ENCODE data around the gene ELOVL5. TPM values are rescaled to one million over a fixed set of nuclear protein-coding genes. Genes with fewer than 3 reads are reported as not detected.

The ELOVL5 gene
- total RNA-seq, 1 donor from 2014 or later = 52.8 TPM

DNA sequence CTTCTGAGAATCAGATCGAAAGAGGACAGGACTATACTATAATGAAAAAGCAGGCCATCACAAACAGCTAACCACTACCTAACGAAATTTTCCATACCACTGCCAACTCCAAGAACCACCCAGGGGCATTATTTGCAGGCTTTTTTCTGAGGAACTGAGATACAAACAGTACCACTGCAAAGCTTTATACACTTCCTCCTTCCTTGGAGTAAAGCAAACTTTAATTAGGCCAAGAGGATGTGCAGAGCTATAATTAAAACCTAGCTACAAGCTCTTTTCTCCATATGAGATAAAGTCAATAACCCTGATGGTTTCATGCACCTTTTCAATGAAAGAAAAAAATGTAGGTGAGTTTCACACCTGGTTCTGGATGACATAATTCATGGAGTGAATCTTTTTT lies 68.5 kb downstream of the ELOVL5 start:
- Mint-ChIP-seq H3K27ac (ENCODE audit: unreplicated experiment) (no peak overlapping the region), H3K9me3 (ENCODE audit: unreplicated experiment) (no peaks in the 10 kb centered on the region)

DNA sequence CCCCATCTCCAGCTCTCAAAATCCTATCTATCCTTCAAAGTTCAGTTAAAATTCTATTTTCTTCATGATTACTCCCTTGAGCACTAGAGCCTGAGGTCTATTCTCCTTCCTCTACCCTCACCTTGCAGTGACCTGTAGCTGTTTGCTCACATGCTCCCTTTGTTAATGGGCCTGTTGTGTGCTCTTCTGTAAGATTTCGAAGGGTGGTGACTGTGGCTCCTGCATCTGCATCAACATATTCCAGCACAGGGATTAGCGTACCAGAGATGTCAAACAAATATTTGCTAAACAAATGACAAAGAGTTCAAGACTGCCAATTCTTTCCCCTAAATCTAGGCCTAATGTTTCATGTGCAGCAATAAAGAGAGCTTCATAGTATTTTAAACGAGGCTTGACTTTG lies 69.5 kb downstream of the ELOVL5 start:
- Mint-ChIP-seq H3K4me3 (ENCODE audit: unreplicated experiment) (no peak overlapping the region), H3K27ac (ENCODE audit: unreplicated experiment) (no peak overlapping the region), H3K4me1 (ENCODE audit: low read depth, unreplicated experiment) (peaks cover 10% of the 10 kb centered on the region), H3K9me3 (ENCODE audit: unreplicated experiment) (no peaks in the 10 kb centered on the region), H3K36me3 (ENCODE audit: low read depth, unreplicated experiment) (peaks cover 5% of the 10 kb centered on the region), H3K27me3 (ENCODE audit: low read depth, unreplicated experiment) (no peaks in the 10 kb centered on the region)
- Histone ChIP-seq H3K27ac (ENCODE audit: low read depth, low read length) (no peak overlapping the region), H3K4me1 (ENCODE audit: insufficient read depth, low read length) (no peaks in the 10 kb centered on the region), H3K27me3 (ENCODE audit: insufficient read depth, low read length) (no peaks in the 10 kb centered on the region), H3K79me2 (ENCODE audit: insufficient read depth, low read length) (peaks cover 29% of the 10 kb centered on the region), H2AFZ (ENCODE audit: low read depth, low read length) (no peak overlapping the region), H3K4me3 (ENCODE audit: insufficient read depth, low read depth, low read length) (no peak overlapping the region), H3K9me3 (ENCODE audit: insufficient read depth, low read depth, low read length) (no peaks in the 10 kb centered on the region), H3K9ac (ENCODE audit: low read length) (no peak overlapping the region), H4K20me1 (ENCODE audit: insufficient read depth, low read length) (peaks cover 30% of the 10 kb centered on the region), H3K36me3 (ENCODE audit: insufficient read depth, low read length) (peaks cover 13% of the 10 kb centered on the region), H3K4me2 (ENCODE audit: low read length) (no peak overlapping the region)
- DNase-seq (ENCODE audit: low read depth) = no peak
- TF ChIP-seq, protein P1, sequence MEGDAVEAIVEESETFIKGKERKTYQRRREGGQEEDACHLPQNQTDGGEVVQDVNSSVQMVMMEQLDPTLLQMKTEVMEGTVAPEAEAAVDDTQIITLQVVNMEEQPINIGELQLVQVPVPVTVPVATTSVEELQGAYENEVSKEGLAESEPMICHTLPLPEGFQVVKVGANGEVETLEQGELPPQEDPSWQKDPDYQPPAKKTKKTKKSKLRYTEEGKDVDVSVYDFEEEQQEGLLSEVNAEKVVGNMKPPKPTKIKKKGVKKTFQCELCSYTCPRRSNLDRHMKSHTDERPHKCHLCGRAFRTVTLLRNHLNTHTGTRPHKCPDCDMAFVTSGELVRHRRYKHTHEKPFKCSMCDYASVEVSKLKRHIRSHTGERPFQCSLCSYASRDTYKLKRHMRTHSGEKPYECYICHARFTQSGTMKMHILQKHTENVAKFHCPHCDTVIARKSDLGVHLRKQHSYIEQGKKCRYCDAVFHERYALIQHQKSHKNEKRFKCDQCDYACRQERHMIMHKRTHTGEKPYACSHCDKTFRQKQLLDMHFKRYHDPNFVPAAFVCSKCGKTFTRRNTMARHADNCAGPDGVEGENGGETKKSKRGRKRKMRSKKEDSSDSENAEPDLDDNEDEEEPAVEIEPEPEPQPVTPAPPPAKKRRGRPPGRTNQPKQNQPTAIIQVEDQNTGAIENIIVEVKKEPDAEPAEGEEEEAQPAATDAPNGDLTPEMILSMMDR (IDR thresholded peaks at IDR 0.05; ENCODE audit: insufficient read depth, low read depth, low read length) = no peak
- no peak for TF ChIP-seq EZH2 (IDR thresholded peaks at IDR 0.05; ENCODE audit: insufficient read depth, low read length)
- FAIRE-seq = no peak

More for the DNA sequence above, 68.5 kb downstream of the ELOVL5 start:
- Histone ChIP-seq H3K36me3 (ENCODE audit: insufficient read depth, low read length) (peaks cover 12% of the 10 kb centered on the region), H4K20me1 (ENCODE audit: insufficient read depth, low read length) (peaks cover 30% of the 10 kb centered on the region), H3K9me3 (ENCODE audit: insufficient read depth, low read depth, low read length) (no peaks in the 10 kb centered on the region), H3K79me2 (ENCODE audit: insufficient read depth, low read length) (peaks cover 32% of the 10 kb centered on the region), H3K4me2 (ENCODE audit: low read length) (no peak overlapping the region), H2AFZ (ENCODE audit: low read depth, low read length) (no peak overlapping the region), H3K27me3 (ENCODE audit: insufficient read depth, low read length) (no peaks in the 10 kb centered on the region), H3K27ac (ENCODE audit: low read depth, low read length) (no peak overlapping the region), H3K9ac (ENCODE audit: low read length) (no peak overlapping the region), H3K4me3 (ENCODE audit: insufficient read depth, low read depth, low read length) (no peak overlapping the region), H3K4me1 (ENCODE audit: insufficient read depth, low read length) (no peaks in the 10 kb centered on the region)
- DNase-seq (ENCODE audit: low read depth) (no peak), FAIRE-seq (no peak)
- TF ChIP-seq, protein P1 (IDR thresholded peaks at IDR 0.05; ENCODE audit: insufficient read depth, low read depth, low read length) = no peak
- no peak for TF ChIP-seq EZH2 (IDR thresholded peaks at IDR 0.05; ENCODE audit: insufficient read depth, low read length)
- Mint-ChIP-seq H3K4me3 (ENCODE audit: unreplicated experiment) (no peak overlapping the region), H3K27me3 (ENCODE audit: low read depth, unreplicated experiment) (no peaks in the 10 kb centered on the region), H3K36me3 (ENCODE audit: low read depth, unreplicated experiment) (no peaks in the 10 kb centered on the region), H3K4me1 (ENCODE audit: low read depth, unreplicated experiment) (peaks cover 10% of the 10 kb centered on the region)

DNA sequence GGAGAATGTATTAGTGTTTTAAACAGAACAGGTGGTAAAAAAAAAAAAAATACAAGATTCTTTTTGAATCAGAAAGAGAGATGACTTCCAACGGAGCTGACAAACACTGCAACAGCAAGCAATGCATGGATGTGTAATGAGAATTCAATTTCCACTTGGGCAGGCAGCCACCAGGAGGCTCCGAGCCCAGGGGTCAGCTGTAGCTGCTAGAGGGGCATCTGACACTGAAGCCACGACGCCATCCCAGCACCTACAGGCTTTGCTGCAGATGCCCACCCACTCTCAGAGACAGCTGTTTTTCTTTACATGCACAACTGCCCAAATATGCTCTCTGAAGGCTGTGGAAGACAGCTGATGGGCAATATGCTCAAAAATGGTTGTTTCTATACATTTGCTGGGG lies 75.4 kb downstream of the ELOVL5 start:
- Mint-ChIP-seq H3K9me3 (ENCODE audit: unreplicated experiment) (no peaks in the 10 kb centered on the region), H3K4me1 (ENCODE audit: low read depth, unreplicated experiment) (no peaks in the 10 kb centered on the region), H3K27ac (ENCODE audit: unreplicated experiment) (no peak overlapping the region), H3K36me3 (ENCODE audit: low read depth, unreplicated experiment) (peaks cover 21% of the 10 kb centered on the region), H3K4me3 (ENCODE audit: unreplicated experiment) (no peak overlapping the region), H3K27me3 (ENCODE audit: low read depth, unreplicated experiment) (no peaks in the 10 kb centered on the region)
- no peaks in the 10 kb centered on the region for H3K79me2 ChIP-seq (ENCODE audit: insufficient read depth, low read length)
- no peak overlapping the region for H3K27ac ChIP-seq (ENCODE audit: low read depth, low read length)
- H3K4me1 ChIP-seq (ENCODE audit: insufficient read depth, low read length) = no peaks in the 10 kb centered on the region
- no peak overlapping the region for H3K9ac ChIP-seq (ENCODE audit: low read length)
- peaks cover 47% of the 10 kb centered on the region for H3K36me3 ChIP-seq (ENCODE audit: insufficient read depth, low read length)
- no peak for FAIRE-seq
- no peak overlapping the region for H3K4me3 ChIP-seq (ENCODE audit: insufficient read depth, low read depth, low read length)
- H3K4me2 ChIP-seq (ENCODE audit: low read length) = no peak overlapping the region
- no peak for TF ChIP-seq EZH2 (IDR thresholded peaks at IDR 0.05; ENCODE audit: insufficient read depth, low read length)
- TF ChIP-seq, protein P1 (IDR thresholded peaks at IDR 0.05; ENCODE audit: insufficient read depth, low read depth, low read length) = no peak
- H3K9me3 ChIP-seq (ENCODE audit: insufficient read depth, low read depth, low read length) = no peaks in the 10 kb centered on the region
- no peak overlapping the region for H2AFZ ChIP-seq (ENCODE audit: low read depth, low read length)
- no peaks in the 10 kb centered on the region for H3K27me3 ChIP-seq (ENCODE audit: insufficient read depth, low read length)
- peaks cover 5% of the 10 kb centered on the region for H4K20me1 ChIP-seq (ENCODE audit: insufficient read depth, low read length)
- DNase-seq (ENCODE audit: low read depth) = no peak

Measured in astrocyte (in vitro differentiated cells and primary cell).